HepG2 (cell line): ENCODE data around the gene SUSD2. TPM values are rescaled to one million over a fixed set of nuclear protein-coding genes. Genes with fewer than 3 reads are reported as not detected.

Experiments used
- ATAC-seq: fragments of 200-7000 bp; cut with Tn5 transposase; 3 replicates; pipeline ENCODE4 v1.9.1; 2020; ENCODE audit warnings: mild to moderate bottlenecking, moderate library complexity
- BruUV-seq: library from RNA; stranded (reverse); fragments of 400-500 nt; replicated peaks from 2 replicates; lab custom pipeline; 2021; lab: Mats Ljungman, UMichigan
- CTCF ChIA-PET: fragments of 300-600 bp; formaldehyde crosslinking; extraction: SDS; loops from one replicate; lab custom pipeline; 2021; ENCODE audit warnings: low total read pairs, inconsistent platforms, low intra/inter-chr PET ratio; lab: Yijun Ruan, JAX
- POLR2A ChIA-PET: fragments of 350-600 bp; sonication (Branson Sonifier 250); formaldehyde crosslinking; loops from one replicate; lab custom pipeline; 2020; ENCODE audit warnings: antibody characterized with exemption, inconsistent platforms; lab: Yijun Ruan, JAX
- DNase-seq: peaks from one replicate; pipeline ENCODE4 v3.0.0-alpha.2; 2015; ENCODE audit warnings: low spot score
- FAIRE-seq: peaks from 3 replicates; lab custom pipeline; 2011; peaks lifted over from hg19 to GRCh38; lab: Jason Lieb, UNC
- H2AFZ ChIP-seq: one replicate; pipeline ENCODE4 v1.6.1; 2011; ENCODE audit warnings: low read length, inconsistent platforms
- H3K27ac ChIP-seq: fragments of 300-600 bp; 3 replicates; pipeline ENCODE4 v1.8.0; 2011; ENCODE audit warnings: mixed run types, mild to moderate bottlenecking, mixed read lengths, low read length, inconsistent platforms; ENCODE audit not compliant: insufficient read depth; ENCODE audit errors: extremely low read length
- H3K27me3 ChIP-seq, 2 experiments: fragments of 200-600 bp in 1 of 2; 2 replicates in 1 of 2; 3 replicates in 1 of 2; pipeline versions ENCODE4 v1.6.0 to v1.8.0; 2011; ENCODE audit warnings: low read length in 2 of 2, mild to moderate bottlenecking in 2 of 2, moderate library complexity in 2 of 2, inconsistent platforms in 1 of 2; ENCODE audit not compliant: insufficient read depth in 2 of 2, control insufficient read depth in 1 of 2
- H3K36me3 ChIP-seq, 2 experiments: fragments of 200-600 bp in 1 of 2; replicated peaks in 1 of 2; 2 replicates in 1 of 2; 3 replicates in 1 of 2; pipeline versions ENCODE4 v1.5.1 to v1.8.0; 2011; ENCODE audit warnings: low read length in 2 of 2, inconsistent platforms in 1 of 2; ENCODE audit not compliant: insufficient read depth in 2 of 2, control insufficient read depth in 1 of 2
- H3K4me1 ChIP-seq: 2 replicates; pipeline ENCODE4 v1.5.1; 2012; ENCODE audit warnings: low read length, inconsistent platforms; ENCODE audit not compliant: insufficient read depth
- H3K4me2 ChIP-seq: 2 replicates; pipeline ENCODE4 v1.6.0; 2011; ENCODE audit warnings: low read depth, low read length, inconsistent platforms
- H3K4me3 ChIP-seq, 3 experiments: fragments of 200-600 bp in 1 of 3; sonication (generic), shearing (Covaris generic) in 1 of 3; replicated peaks in 1 of 3; 2 replicates each; pipeline ENCODE4 v1.5.1; 2011 to 2016; ENCODE audit warnings: low read length in 3 of 3, inconsistent platforms in 2 of 3, low read depth in 2 of 3, mild to moderate bottlenecking in 2 of 3, control low read depth in 1 of 3, mixed read lengths in 1 of 3; ENCODE audit not compliant: insufficient read depth in 1 of 3
- H3K79me2 ChIP-seq: one replicate; pipeline ENCODE4 v1.6.1; 2011; ENCODE audit warnings: low read length, inconsistent platforms; ENCODE audit not compliant: insufficient read depth
- H3K9ac ChIP-seq: 2 replicates; pipeline ENCODE4 v1.6.0; 2011; ENCODE audit warnings: mild to moderate bottlenecking, low read depth, low read length, inconsistent platforms; ENCODE audit not compliant: insufficient read depth
- H3K9me3 ChIP-seq: 2 replicates; pipeline ENCODE4 v1.5.1; 2012; ENCODE audit warnings: mild to moderate bottlenecking, low read length
- H4K20me1 ChIP-seq: 2 replicates; pipeline ENCODE4 v1.6.0; 2011; ENCODE audit warnings: inconsistent platforms, mild to moderate bottlenecking, low read length, moderate library complexity; ENCODE audit not compliant: insufficient read depth
- HNRNPLL ChIP-seq: fragments of 200-400 bp; formaldehyde crosslinking; IDR thresholded peaks from 2 replicates; pipeline ENCODE4 v1.6.1; 2017; ENCODE audit warnings: mild to moderate bottlenecking, low read depth, low read length; ENCODE audit not compliant: poor library complexity, severe bottlenecking
- NFRKB ChIP-seq: fragments of 450-650 bp; IDR thresholded peaks from 2 replicates; pipeline ENCODE4 v1.6.1; 2017
- ZNF775 ChIP-seq: sonication (generic); formaldehyde crosslinking; IDR thresholded peaks from 2 replicates; pipeline ENCODE4 v1.4.0; 2020; ENCODE audit warnings: missing genetic modification reagents, mild to moderate bottlenecking, moderate library complexity, borderline replicate concordance
- WGBS: methylation state at CpG from one replicate; pipeline ENCODE4 v1.1.6; 2017; ENCODE audit warnings: low lambda C conversion rate; 5-methylcytosine and 5-hydroxymethylcytosine counted together
- in situ Hi-C: cut with HindIII; loops from 2 replicates; pipeline ENCODE4 v1.10.0; 2017; ENCODE audit warnings: low pct_unique_long_range_greater_than_20kb; ENCODE audit not compliant: extremely low pct_ligation_motif_present
- intact Hi-C: fragments of 100-400 bp; cut with micrococcal nuclease; formaldehyde crosslinking; loops from one replicate; pipeline ENCODE4 v1.10.0; 2022; ENCODE audit not compliant: unreplicated experiment
- polyA plus RNA-seq, 8 experiments: library from polyadenylated mRNA; depleted of rRNA in 3 of 8; stranded (reverse) in 7 of 8; unstranded in 1 of 8; fragments of >200 nt; fragmentation: Illumina TruSeq in 4 of 8; extraction: Trizol in 4 of 8; gene quantifications; 2 replicates each; pipeline versions ENCODE4 v1.2.1 to v1.2.3, GENCODE V29; 2011 to 2016; ENCODE audit warnings: low read depth in 4 of 8, missing spikeins in 1 of 8, mixed read lengths in 1 of 8; ENCODE audit not compliant: insufficient read depth in 1 of 8
- total RNA-seq, 5 experiments: library from RNA; depleted of rRNA; stranded (reverse); fragments of >200 nt; fragmentation: Illumina TruSeq; extraction: Trizol; gene quantifications; 2 replicates each; pipeline ENCODE4 v1.2.3, GENCODE V29; 2016; ENCODE audit warnings: low read depth in 1 of 5

SUSD2 gene
- total and polyA plus RNA-seq, 2 of the 13 experiments (the other 11 are each of a cell fraction or from before 2014, with no cell fraction given) = 2.1 to 11.0 TPM

DNA sequence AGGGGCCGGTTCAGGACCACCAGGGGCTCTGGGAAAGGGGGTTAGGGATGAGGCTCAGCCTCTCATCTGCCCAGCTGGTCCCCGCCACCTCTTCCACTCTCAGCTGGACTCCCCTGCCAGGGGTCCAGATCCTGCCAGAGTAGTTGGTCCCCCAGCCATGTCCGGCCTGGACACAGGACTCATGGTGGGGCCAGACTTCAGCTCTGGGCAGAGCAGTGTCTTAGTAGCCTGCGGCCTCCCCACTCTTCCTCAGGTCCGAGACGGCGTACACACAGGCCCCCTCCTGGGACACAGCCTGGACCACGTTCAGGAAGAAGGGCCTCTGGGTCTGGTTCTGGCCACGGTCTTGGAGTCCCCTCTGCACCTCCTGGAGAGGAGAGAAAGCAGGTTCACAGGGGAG lies 38.5 kb downstream of the SUSD2 start:
- Histone ChIP-seq H3K4me3 (no peak overlapping the region), H3K4me2 (no peak overlapping the region), H3K27me3 (no peaks in the 10 kb centered on the region), H3K36me3 (no peaks in the 10 kb centered on the region), H3K4me1 (peaks cover 16% of the 10 kb centered on the region), H4K20me1 (no peaks in the 10 kb centered on the region), H3K9ac (no peak overlapping the region), H2AFZ (no peak overlapping the region), H3K27ac (no peak overlapping the region), H3K79me2 (no peaks in the 10 kb centered on the region), H3K9me3 (no peaks in the 10 kb centered on the region)
- TF ChIP-seq NFRKB (no peak), ZNF775 (CRISPR knock-in tag) (no peak)
- BruUV-seq = no TSS peak
- ChIA-PET CTCF (no interaction called here), POLR2A (no interaction called here)
- DNase-seq = no peak
- WGBS = 75% methylated on average over 6 of the region's 9 CpGs
- no peak for FAIRE-seq
- ATAC-seq = no peak
- in situ Hi-C loops = no loop called here
- intact Hi-C loops = no loop called here

DNA sequence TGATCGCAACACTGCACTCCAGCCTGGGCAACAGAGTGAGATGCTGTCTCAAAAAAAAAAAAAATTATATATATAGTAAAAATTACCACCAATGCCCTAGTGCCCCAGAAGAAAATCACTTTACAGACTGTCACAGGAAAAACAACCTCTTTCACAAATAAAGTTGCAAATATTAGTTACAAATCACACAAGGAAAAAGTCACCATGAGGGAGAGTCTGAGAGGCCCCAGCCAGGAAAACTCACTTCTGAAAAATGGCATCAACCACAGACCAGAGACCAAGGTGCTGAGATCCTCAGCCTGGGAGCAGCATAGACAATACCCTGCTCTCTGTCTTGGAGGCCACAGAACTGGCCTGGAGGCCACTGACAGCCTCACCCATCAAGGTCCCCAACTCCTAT lies 43.2 kb downstream of the SUSD2 start:
- H3K36me3 ChIP-seq = no peaks in the 10 kb centered on the region
- WGBS = 96% methylated on average over 1 of the region's 1 CpG
- H2AFZ ChIP-seq = no peak overlapping the region
- no peak overlapping the region for H3K4me3 ChIP-seq
- no peak for DNase-seq
- no peak for FAIRE-seq
- H3K27me3 ChIP-seq = no peaks in the 10 kb centered on the region
- no peaks in the 10 kb centered on the region for H3K9me3 ChIP-seq
- ChIA-PET POLR2A (no interaction called here), CTCF (no interaction called here)
- no peaks in the 10 kb centered on the region for H4K20me1 ChIP-seq
- intact Hi-C loops = no loop called here
- no peak for ATAC-seq
- H3K4me1 ChIP-seq = no peaks in the 10 kb centered on the region
- no peak for TF ChIP-seq HNRNPLL
- H3K27ac ChIP-seq = no peak overlapping the region
- H3K4me2 ChIP-seq = no peak overlapping the region
- H3K79me2 ChIP-seq = no peaks in the 10 kb centered on the region
- BruUV-seq = no TSS peak
- no peak overlapping the region for H3K9ac ChIP-seq
- in situ Hi-C loops = no loop called here
